SHP77 (cell line): ENCODE measurements around the gene PRKAG1.

Source experiments
- DNase-seq, 2 experiments: peaks; one replicate each; lab custom pipeline; 2025; lab: John Stamatoyannopoulos, UW

Gene PRKAG1

GRCh38 chr12:48966177-48966895 is 52.2 kb downstream of the PRKAG1 start:
- no peak for DNase-seq

- no peak for DNase-seq
Measured at GRCh38 chr12:48965298-48965838, 53.2 kb downstream of the PRKAG1 start.

- DNase-seq: no peak
Measured at GRCh38 chr12:48961801-48962200, 56.8 kb downstream of the PRKAG1 start.

DNA sequence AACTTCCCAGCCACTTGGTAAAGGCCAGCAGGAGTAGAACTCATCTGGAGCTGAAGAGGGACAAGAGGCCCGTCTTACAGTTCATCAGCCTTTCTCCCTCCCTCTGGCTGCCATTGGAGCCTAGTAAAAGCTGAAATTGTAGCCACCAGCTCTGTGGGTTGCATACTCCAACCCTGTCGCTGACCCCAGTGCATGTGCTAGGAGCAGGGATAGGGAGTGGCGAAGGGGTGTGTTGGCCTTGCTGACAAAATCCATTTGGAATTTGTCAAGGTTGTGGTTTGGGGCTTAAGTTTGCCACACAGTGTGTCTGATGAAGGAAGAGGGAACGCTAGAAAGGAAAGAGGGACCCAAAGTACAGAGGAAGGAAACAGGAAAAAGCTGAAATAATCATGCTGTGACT is 57.2 kb downstream of the PRKAG1 start:
- no peak for DNase-seq

- DNase-seq: no peak
Measured at GRCh38 chr12:48960834-48961233, 57.7 kb downstream of the PRKAG1 start.

- DNase-seq: no peak
Measured at GRCh38 chr12:48958049-48958388, 60.6 kb downstream of the PRKAG1 start.

DNA sequence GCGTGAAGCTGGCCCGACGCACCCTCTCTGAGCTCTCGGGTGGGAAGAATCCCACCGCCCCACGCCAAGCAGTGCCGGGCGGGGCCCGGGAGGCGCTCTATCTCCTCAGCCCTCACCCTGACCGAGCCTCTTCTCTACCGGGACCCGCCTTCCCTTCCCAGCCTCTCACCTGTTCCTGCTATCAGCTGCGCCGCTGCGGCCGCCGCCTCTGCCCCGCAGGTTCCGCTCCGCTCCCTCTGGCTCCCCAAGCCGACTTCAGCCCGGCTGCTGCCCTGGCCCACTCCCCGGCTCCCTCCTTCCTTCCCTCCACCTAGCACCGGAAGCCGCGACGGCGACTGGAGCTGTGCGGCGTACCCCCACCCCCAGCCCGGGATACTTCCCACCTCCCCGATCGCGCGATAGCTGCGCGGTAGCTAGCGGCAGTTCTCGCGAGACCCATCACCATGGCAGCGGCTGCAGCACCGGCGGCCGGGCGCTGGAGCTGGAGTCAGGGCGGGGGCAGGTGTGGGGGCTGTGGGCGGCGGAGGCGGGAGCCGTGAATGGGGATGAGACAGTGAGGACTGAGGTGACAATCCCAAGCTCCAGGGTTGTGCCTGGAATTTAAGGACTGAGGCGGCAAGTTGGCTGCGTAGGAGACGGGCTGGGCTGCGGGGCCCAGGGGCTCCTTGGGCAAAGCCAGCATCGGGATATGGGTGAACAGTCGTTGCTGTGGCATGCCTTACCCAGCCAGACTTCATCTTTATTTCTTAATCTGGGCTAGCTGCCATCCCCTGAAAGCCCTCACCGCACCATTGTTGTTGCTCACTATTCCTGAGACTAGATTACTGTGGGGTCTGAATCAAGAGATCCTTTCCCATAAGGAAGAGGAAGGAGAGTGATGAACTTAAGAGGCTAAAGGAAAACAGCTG is 61.2 kb downstream of the PRKAG1 start, which contains the start of gene ARF3:
TSS of gene ARF3 (minus strand) at position 347 of the 908 bp plus-strand sequence. CDS start 16,392 bp downstream, outside the sequence.
- peak; percentile 96 for DNase-seq

DNA sequence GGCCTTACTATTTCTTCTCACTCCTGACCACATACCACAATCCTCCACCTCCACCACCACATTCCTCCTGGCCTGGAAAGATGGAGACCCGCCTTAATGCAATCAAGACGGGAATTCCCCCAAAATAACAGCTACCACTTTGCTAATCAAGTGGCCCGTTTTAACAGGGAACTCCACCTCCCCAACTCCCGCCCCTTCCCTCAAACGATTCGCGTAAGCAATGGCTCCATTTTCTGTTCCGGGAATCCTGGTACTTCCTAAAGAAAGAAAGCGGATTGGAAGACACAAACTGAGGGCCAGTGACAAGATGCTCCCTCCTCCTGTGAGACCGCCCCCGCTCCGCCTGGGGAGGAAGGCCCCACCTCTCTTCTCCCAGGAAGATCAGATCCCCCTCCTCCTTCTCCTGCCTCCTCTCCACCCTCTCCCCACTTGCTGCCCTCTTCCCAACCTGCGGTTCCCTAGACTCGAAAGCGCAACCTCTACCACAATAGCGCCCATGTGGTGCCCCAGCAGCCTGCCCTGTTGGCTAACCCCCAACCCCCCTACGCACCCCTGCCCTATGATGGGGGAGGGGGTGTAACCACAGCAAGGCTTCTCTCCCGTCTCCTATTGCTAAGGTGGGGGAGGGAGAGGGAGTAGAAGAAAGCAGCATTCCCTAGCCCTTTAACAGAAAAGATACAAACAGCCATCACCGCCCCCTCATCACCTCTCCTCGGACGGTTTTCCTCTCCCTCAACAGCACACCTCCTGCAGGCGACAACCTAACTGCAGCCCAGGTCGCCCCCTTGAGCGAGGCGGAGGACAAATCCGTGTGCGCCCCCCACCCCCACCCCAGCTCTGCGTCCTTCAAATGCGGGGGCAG is 62.1 kb downstream of the PRKAG1 start:
- peak; percentile 40 to 73 for DNase-seq

DNA sequence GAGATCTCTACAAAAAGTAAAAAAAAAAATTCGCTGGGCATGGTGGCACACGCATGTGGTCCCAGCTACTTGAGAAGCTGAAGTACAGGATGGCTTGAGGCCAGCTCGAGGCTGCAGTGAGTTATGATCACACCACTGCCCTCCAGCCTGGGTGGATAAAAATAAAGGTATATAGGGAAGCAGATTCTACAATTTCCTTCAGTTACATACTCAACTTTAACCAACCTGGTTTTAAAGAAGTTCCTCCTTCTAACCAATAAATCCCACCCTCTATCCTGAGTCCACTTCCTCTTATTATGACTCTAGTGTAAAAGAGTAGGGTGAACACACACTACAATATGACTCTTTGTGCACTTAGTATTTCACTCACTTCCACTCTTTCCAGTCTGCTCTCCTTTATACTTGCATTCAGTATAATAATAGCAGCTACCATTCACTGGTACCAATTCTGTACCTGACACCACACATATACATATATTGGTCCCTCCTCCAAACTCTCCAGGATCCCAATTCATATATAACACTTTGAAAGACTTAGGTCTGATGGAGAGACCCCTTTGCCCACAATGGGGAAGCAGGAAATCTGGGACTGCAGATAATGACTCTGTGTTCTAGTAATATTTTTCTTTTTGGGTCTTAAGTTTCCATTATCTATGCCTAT is 63.6 kb downstream of the PRKAG1 start:
- no peak for DNase-seq

GRCh38 chr12:48954061-48954460 is 64.5 kb downstream of the PRKAG1 start:
- DNase-seq: no peak

- DNase-seq: no peak
Measured at GRCh38 chr12:48952691-48953090, 65.9 kb downstream of the PRKAG1 start.
